Measurements from ENCODE around the gene RAD51B.

DNA sequence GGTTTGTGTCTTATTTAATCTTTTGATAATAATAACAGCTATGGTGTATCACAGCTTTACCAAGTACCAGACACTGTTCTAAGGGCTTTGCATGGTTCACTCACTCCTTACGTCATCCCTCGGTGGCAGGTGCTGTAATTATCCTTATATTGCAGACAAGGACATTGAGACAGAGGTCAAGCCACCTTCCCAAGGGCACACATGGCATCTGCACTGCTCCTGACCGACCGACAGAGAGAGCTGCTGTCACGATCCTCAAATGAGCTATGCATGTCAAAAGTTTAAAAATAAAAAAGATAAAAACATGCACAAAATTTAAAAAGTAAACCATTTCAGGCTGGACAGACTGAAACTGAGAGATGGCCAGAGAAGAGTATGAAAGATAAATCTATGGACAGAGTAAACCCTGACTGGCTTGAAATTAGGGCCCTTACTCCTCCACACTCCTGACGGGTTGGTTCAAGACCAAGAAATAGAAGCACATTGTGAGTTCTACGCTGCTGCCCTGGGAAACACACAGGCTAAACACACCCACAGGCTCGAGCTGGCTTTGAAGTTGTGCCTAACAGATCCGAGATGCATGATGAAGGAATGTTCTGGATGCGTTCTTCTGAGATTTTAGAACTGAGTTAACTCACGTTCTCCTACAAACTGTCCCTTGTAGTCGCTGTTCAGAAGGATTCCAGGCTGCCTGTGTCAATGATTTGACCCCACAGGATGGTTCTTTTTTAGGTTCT lies 704.6 kb downstream of the RAD51B start:
- TF ChIP-seq, protein P1, sequence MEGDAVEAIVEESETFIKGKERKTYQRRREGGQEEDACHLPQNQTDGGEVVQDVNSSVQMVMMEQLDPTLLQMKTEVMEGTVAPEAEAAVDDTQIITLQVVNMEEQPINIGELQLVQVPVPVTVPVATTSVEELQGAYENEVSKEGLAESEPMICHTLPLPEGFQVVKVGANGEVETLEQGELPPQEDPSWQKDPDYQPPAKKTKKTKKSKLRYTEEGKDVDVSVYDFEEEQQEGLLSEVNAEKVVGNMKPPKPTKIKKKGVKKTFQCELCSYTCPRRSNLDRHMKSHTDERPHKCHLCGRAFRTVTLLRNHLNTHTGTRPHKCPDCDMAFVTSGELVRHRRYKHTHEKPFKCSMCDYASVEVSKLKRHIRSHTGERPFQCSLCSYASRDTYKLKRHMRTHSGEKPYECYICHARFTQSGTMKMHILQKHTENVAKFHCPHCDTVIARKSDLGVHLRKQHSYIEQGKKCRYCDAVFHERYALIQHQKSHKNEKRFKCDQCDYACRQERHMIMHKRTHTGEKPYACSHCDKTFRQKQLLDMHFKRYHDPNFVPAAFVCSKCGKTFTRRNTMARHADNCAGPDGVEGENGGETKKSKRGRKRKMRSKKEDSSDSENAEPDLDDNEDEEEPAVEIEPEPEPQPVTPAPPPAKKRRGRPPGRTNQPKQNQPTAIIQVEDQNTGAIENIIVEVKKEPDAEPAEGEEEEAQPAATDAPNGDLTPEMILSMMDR (IDR thresholded peaks at IDR 0.05; ENCODE audit: poor library complexity): no peak
- no peak for TF ChIP-seq EZH2phosphoT487 (IDR thresholded peaks at IDR 0.05; ENCODE audit: low read depth, severe bottlenecking, unreplicated experiment)
- no peak for TF ChIP-seq EZH2 (IDR thresholded peaks at IDR 0.05; ENCODE audit: borderline replicate concordance)

Measured in hepatocyte (in vitro differentiated cells).